ENCODE results near the gene OXLD1.

The OXLD1 gene

DNA sequence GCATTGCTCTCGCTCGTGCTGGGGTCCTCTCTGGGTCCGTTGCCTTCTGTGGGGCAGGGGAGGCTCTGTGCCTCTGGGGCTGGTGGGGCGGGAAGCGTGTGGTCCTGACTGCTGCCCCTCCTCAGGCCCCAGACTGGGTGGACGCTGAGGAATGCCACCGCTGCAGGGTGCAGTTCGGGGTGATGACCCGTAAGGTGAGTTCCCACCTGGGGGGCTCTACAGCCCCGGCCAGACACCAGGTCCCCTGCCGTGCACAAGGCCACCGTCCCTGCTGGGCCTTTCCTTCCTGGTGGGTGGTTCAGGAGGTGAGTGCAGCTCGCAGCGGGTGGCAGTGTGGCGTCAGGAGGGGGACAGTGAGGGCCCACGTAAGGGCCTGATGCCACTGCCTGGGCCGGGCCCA, 24.1 kb upstream of the OXLD1 start:
- Histone ChIP-seq H3K27me3 (ENCODE audit: control insufficient read depth, insufficient read depth, low read length, poor library complexity, severe bottlenecking) (no peaks in the 10 kb centered on the region), H3K27ac (ENCODE audit: insufficient read depth, low read depth, low read length, poor library complexity, severe bottlenecking) (no peak overlapping the region), H3K4me3 (ENCODE audit: insufficient read depth, low read depth, low read length) (no peak overlapping the region), H3K4me1 (ENCODE audit: control insufficient read depth, insufficient read depth, low read length) (peaks cover under 1% of the 10 kb centered on the region), H3K9me3 (ENCODE audit: control insufficient read depth, low read length) (no peaks in the 10 kb centered on the region), H3K36me3 (ENCODE audit: control insufficient read depth, insufficient read depth, low read length) (peaks cover 33% of the 10 kb centered on the region)
- WGBS, 2 experiments: 93 to 94% methylated on average over 17 of the region's 17 CpGs

DNA sequence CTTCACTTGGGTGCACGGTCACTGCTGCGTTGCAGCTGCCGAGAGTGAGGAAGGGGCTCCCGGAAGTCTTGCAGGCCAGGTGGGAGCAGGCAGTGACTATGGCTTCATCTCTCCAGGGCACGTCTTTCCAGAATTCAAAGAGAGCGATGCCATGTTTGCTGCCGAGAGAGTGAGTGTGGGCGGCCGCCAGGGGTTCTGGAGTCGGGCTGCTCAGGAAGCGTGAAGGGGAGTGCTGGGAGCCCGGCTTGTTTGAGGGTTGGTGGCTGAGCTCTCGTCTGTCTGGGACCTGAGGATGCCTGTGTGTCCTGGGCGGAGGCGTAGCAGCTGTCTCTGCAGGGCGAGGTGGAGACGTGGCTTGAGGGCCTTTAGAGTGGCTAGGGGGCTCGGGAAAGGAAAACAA, 23.7 kb upstream of the OXLD1 start:
- H3K4me3 ChIP-seq (ENCODE audit: insufficient read depth, low read depth, low read length): no peak overlapping the region
- H3K36me3 ChIP-seq (ENCODE audit: control insufficient read depth, insufficient read depth, low read length): peaks cover 28% of the 10 kb centered on the region
- no peaks in the 10 kb centered on the region for H3K27me3 ChIP-seq (ENCODE audit: control insufficient read depth, insufficient read depth, low read length, poor library complexity, severe bottlenecking)
- no peak overlapping the region for H3K27ac ChIP-seq (ENCODE audit: insufficient read depth, low read depth, low read length, poor library complexity, severe bottlenecking)
- H3K4me1 ChIP-seq (ENCODE audit: control insufficient read depth, insufficient read depth, low read length): peaks cover 5% of the 10 kb centered on the region
- H3K9me3 ChIP-seq (ENCODE audit: control insufficient read depth, low read length): no peaks in the 10 kb centered on the region
- WGBS, 2 experiments: 95 to 96% methylated on average over 18 of the region's 18 CpGs

GRCh38 chr17:81688616-81689015, 22.2 kb upstream of the OXLD1 start:
- H3K27ac ChIP-seq (ENCODE audit: insufficient read depth, low read depth, low read length, poor library complexity, severe bottlenecking): no peak overlapping the region
- H3K9me3 ChIP-seq (ENCODE audit: control insufficient read depth, low read length): no peaks in the 10 kb centered on the region
- H3K36me3 ChIP-seq (ENCODE audit: control insufficient read depth, insufficient read depth, low read length): peaks cover 17% of the 10 kb centered on the region
- WGBS, 2 experiments: 95 to 96% methylated on average over 14 of the region's 14 CpGs
- H3K4me1 ChIP-seq (ENCODE audit: control insufficient read depth, insufficient read depth, low read length): peaks cover 13% of the 10 kb centered on the region
- H3K4me3 ChIP-seq (ENCODE audit: insufficient read depth, low read depth, low read length): no peak overlapping the region
- no peaks in the 10 kb centered on the region for H3K27me3 ChIP-seq (ENCODE audit: control insufficient read depth, insufficient read depth, low read length, poor library complexity, severe bottlenecking)

- WGBS, 2 experiments: 95 to 96% methylated on average over 41 of the region's 41 CpGs
- Histone ChIP-seq H3K9me3 (ENCODE audit: control insufficient read depth, low read length) (no peaks in the 10 kb centered on the region), H3K27me3 (ENCODE audit: control insufficient read depth, insufficient read depth, low read length, poor library complexity, severe bottlenecking) (no peaks in the 10 kb centered on the region), H3K4me1 (ENCODE audit: control insufficient read depth, insufficient read depth, low read length) (peaks cover 13% of the 10 kb centered on the region), H3K27ac (ENCODE audit: insufficient read depth, low read depth, low read length, poor library complexity, severe bottlenecking) (no peak overlapping the region), H3K36me3 (ENCODE audit: control insufficient read depth, insufficient read depth, low read length) (peaks cover 17% of the 10 kb centered on the region), H3K4me3 (ENCODE audit: insufficient read depth, low read depth, low read length) (no peak overlapping the region)
These were observed 21.6 kb upstream of the OXLD1 start for GRCh38 chr17:81687770-81688541.

DNA sequence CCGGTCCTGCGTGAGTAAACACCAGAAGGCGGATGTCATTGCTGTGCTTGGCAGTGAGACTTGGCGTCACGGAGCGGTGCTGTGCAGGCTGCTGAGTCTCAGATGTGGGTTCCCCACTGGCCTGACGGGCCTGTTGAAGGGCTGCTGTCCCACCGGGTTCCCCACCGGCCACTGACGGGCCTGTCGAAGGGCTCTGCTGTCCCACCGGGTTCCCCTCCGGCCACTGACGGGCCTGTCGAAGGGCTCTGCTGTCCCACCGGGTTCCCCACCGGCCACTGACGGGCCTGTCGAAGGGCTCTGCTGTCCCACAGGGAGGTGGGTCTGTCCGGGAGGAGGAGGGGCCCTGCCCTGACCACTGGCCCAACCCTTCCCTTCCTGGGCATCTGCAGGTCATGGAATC, 20.2 kb upstream of the OXLD1 start:
- H3K9me3 ChIP-seq (ENCODE audit: control insufficient read depth, low read length): no peaks in the 10 kb centered on the region
- no peak overlapping the region for H3K4me3 ChIP-seq (ENCODE audit: insufficient read depth, low read depth, low read length)
- peaks cover 17% of the 10 kb centered on the region for H3K36me3 ChIP-seq (ENCODE audit: control insufficient read depth, insufficient read depth, low read length)
- 95 to 97% methylated on average over 20 of the region's 20 CpGs for WGBS, 2 experiments
- H3K27me3 ChIP-seq (ENCODE audit: control insufficient read depth, insufficient read depth, low read length, poor library complexity, severe bottlenecking): no peaks in the 10 kb centered on the region
- no peak overlapping the region for H3K27ac ChIP-seq (ENCODE audit: insufficient read depth, low read depth, low read length, poor library complexity, severe bottlenecking)
- H3K4me1 ChIP-seq (ENCODE audit: control insufficient read depth, insufficient read depth, low read length): peaks cover 18% of the 10 kb centered on the region

GRCh38 chr17:81685108-81685507, 18.7 kb upstream of the OXLD1 start:
- Histone ChIP-seq H3K4me3 (ENCODE audit: insufficient read depth, low read depth, low read length) (peak overlapping the region; percentile 100), H3K9me3 (ENCODE audit: control insufficient read depth, low read length) (no peaks in the 10 kb centered on the region), H3K27ac (ENCODE audit: insufficient read depth, low read depth, low read length, poor library complexity, severe bottlenecking) (no peak overlapping the region), H3K36me3 (ENCODE audit: control insufficient read depth, insufficient read depth, low read length) (peaks cover 17% of the 10 kb centered on the region), H3K27me3 (ENCODE audit: control insufficient read depth, insufficient read depth, low read length, poor library complexity, severe bottlenecking) (no peaks in the 10 kb centered on the region), H3K4me1 (ENCODE audit: control insufficient read depth, insufficient read depth, low read length) (peaks cover 18% of the 10 kb centered on the region)
- 87 to 89% methylated on average over 12 of the region's 12 CpGs for WGBS, 2 experiments

DNA sequence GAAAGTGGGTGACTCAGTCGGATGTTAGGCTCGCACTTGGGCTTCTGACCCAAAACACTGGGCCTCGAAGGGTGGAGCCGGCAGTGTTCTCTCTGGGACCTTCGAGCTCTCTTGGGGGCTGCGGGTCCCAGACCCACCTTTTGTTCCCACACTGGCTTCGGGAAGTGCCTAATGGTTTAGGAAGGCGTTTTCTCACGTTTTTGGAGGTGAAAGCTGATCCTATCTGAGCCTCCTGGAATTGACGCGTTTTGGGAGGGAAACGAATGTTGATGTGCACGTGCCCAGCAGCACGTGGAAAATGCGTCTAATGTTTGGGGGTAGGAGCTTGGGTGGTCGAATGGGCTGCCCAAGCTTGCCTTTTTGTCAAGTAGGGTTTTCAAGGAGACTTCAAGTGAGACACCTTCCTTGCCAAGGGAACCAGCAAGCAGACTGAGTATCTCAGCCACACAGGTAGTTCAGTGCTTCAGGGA, 18.1 kb upstream of the OXLD1 start:
- Histone ChIP-seq H3K27ac (ENCODE audit: insufficient read depth, low read depth, low read length, poor library complexity, severe bottlenecking) (peak overlapping the region; percentile 60), H3K36me3 (ENCODE audit: control insufficient read depth, insufficient read depth, low read length) (peaks cover 17% of the 10 kb centered on the region), H3K4me3 (ENCODE audit: insufficient read depth, low read depth, low read length) (peak overlapping the region; percentile 100), H3K4me1 (ENCODE audit: control insufficient read depth, insufficient read depth, low read length) (peaks cover 18% of the 10 kb centered on the region), H3K27me3 (ENCODE audit: control insufficient read depth, insufficient read depth, low read length, poor library complexity, severe bottlenecking) (no peaks in the 10 kb centered on the region), H3K9me3 (ENCODE audit: control insufficient read depth, low read length) (no peaks in the 10 kb centered on the region)
- 17% methylated on average over 16 of the region's 16 CpGs for WGBS, 2 experiments

GRCh38 chr17:81683584-81684441, 17.4 kb upstream of the OXLD1 start, which contains the start of the genes ARL16 and HGS:
ARL16 (minus strand) TSS chr17:81683797; CDS start chr17:81683753, 44 bp downstream.
HGS (plus strand) TSS chr17:81684011; CDS start chr17:81684067, 56 bp downstream.
- H3K9me3 ChIP-seq (ENCODE audit: control insufficient read depth, low read length): no peaks in the 10 kb centered on the region
- WGBS, 2 experiments: 0 to 1% methylated on average over 112 of the region's 112 CpGs
- H3K4me1 ChIP-seq (ENCODE audit: control insufficient read depth, insufficient read depth, low read length): peaks cover 18% of the 10 kb centered on the region
- H3K27me3 ChIP-seq (ENCODE audit: control insufficient read depth, insufficient read depth, low read length, poor library complexity, severe bottlenecking): no peaks in the 10 kb centered on the region
- peak within 1 kb of the TSS; percentile 100 for H3K4me3 ChIP-seq (ENCODE audit: insufficient read depth, low read depth, low read length)
- H3K27ac ChIP-seq (ENCODE audit: insufficient read depth, low read depth, low read length, poor library complexity, severe bottlenecking): peak within 1 kb of the TSS; percentile 69
- peaks cover 17% of the 10 kb centered on the region for H3K36me3 ChIP-seq (ENCODE audit: control insufficient read depth, insufficient read depth, low read length)

GRCh38 chr17:81683208-81683583, 16.8 kb upstream of the OXLD1 start:
- Histone ChIP-seq H3K4me1 (ENCODE audit: control insufficient read depth, insufficient read depth, low read length) (peaks cover 18% of the 10 kb centered on the region), H3K9me3 (ENCODE audit: control insufficient read depth, low read length) (no peaks in the 10 kb centered on the region), H3K4me3 (ENCODE audit: insufficient read depth, low read depth, low read length) (peak overlapping the region; percentile 100), H3K27ac (ENCODE audit: insufficient read depth, low read depth, low read length, poor library complexity, severe bottlenecking) (peak overlapping the region; percentile 69), H3K36me3 (ENCODE audit: control insufficient read depth, insufficient read depth, low read length) (peaks cover 17% of the 10 kb centered on the region), H3K27me3 (ENCODE audit: control insufficient read depth, insufficient read depth, low read length, poor library complexity, severe bottlenecking) (no peaks in the 10 kb centered on the region)
- WGBS, 2 experiments: 1% methylated on average over 37 of the region's 37 CpGs
